Stimulated activated CD4-positive, alpha-beta T cell treated with anti-CD3 and anti-CD28 coated beads, Interleukin-2, amount 100 ng/mL, for 4 hours (primary cell): ENCODE data around the gene MTM1.

Source experiments
- DNase-seq: peaks from one replicate; pipeline ENCODE4 v3.0.0-alpha.2; 2020; ENCODE audit warnings: low read depth

Gene MTM1

DNA sequence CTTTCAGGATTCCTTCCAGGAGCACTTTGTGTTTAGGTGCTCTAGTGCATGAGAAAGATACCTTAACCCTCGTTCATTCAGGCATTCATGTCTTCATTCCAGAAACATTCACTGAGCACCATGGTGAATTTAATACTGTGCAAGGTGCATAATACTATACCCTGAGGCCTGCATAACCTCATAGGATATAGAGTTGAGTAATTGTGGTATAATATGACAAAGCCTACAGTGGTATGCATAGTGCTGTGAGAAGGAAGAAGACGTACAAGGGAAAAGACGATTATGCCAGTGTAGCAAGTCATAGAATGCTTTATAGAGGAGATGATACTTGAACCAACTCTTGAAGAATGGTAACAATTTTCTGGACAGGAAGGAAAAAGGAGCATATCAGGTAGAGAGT, 34.3 kb downstream of the MTM1 start:
- no peak for DNase-seq

DNA sequence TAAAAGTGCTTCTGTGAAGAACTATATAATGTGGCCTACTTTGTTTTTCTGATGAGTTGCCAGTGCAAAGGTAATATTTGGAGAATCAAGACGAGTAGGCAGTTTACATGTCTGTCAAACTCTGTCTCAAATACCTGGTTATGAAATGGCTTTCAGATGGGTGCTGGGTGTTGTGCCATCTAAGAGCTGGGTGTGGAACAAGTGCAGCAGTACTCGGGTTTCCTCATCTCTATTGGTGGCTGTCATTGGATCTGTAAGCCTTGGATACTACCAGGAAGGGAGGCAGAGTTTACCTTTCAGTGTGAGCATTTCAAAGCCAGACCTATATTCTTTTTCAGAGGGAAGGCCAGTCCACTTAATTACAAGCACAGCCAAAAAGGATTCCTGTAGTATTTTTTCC, 37.2 kb downstream of the MTM1 start:
- DNase-seq, result no peak

DNA sequence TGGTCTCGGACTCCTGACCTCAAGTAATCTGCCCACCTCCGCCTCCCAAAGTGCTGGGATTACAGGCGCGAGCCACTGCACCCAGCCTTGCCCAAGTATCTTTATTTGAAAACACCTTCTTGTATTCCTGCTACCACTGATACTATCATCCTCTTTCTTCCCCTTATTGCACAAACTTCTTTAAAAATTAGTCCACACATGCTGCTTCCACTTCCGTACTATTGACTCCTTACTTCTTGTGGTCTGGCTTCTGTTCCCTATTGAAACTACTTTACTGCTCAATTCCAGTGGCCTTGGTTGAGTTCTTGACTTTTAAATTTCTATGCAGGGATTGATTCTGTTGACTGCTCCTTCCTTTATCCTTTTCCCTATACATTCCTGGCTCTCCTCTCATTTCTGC, 38.8 kb downstream of the MTM1 start:
- DNase-seq, result no peak

DNA sequence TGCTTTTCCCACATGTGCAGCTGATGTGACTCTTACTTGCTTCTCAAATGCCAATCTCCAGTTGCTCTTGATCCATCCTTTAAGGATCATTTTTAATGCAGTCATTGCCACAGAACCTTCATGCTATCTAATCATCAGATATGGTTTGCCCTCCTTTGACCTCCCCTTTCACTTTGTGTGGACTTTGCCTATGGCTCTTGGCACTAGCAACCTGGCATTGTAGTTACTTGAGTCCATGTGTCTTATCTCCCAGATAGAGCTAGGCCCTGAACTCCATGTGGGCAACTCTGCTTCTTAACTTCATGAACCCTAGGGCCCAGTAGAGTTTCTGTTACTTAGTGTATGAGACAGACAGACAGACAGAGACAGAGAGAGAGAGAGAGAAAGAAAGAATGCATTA, 41.6 kb downstream of the MTM1 start:
- no peak for DNase-seq

DNA sequence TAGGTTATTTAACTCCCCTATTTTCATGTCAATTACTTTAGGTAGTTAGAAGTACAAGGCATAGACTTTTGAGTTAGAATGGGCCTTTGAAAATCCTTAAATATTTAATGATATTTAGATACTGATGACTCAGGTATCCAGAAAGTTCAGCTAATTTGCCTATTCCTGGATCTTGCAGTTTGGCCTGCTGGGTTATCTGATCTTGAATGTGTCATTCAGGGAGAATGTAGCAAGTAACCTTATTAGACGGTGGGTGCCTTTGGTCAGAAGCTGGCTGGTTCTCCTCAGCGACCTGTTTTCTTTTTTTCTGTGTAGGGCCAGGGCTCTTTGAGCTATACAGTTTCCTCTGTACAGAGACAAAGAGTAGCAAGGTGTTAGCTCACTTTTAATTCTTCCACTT, 42.0 kb downstream of the MTM1 start:
- no peak for DNase-seq

DNA sequence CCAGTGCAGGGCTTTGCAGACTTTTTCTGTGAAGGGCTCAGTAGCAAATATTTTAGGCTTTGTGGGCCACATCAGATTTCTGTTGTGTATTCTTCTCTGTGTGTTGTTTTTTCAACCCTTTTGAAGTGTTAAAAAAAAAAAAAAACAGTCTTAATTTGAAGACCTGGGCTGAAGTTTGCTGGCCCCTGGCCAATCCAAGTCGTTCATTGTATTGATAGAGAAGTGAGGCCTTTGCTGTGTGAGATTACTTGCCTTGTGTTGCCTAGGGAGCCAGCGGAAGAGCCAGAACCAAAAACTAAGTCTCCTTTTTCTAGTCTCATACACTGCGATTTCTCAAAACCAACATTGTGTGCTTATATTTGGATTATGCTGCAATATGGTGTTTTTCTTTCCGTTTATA, 46.9 kb downstream of the MTM1 start:
- no peak for DNase-seq

DNA sequence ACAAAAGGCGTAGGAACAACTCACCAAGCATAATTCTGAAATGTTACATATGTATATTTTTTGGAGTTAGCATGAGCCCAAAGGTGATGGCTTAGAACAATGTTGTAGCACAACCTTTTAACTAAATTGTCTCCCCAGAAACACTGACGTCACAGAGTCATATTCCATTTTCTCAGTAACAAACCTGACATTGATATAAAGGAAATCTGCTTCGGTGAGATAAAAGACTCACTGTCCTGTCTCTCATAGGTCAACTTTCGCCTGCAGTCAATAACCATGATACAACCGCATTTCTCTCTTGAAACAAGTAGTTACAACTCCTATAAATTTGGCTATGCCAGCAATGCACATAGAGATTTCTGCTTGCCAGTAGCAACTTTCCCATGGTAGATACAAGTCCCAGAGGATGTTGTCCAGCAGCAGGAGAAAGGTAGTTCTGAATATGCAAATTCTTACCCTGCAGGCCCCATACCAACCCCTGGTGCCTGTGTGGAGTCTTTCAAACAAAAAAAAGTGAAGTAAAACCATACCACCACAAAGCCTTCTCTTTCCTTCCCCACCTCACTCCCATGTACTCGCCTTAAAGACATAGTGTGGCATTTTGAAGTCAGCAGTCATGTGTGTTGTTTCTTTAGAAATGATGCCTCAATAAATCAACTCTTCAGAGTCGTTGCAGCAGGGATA, 47.9 kb downstream of the MTM1 start:
- DNase-seq, result no peak

DNA sequence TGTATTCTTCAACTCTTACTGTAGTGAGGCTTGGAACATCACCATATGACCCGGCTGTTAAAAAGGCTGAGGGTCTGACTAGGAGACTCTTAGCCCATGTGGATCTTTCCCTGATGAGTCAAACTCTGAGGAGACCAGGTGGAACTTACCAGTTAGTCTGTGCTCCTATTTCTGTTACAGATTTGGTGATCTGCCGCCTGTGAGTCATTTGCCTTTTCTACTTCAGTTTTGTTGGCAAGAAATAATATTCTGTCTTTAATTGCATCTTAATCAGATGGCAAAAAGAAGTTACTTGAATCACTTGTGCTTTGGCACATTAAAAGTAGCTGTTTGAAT, 48.4 kb downstream of the MTM1 start:
- DNase-seq, result no peak

DNA sequence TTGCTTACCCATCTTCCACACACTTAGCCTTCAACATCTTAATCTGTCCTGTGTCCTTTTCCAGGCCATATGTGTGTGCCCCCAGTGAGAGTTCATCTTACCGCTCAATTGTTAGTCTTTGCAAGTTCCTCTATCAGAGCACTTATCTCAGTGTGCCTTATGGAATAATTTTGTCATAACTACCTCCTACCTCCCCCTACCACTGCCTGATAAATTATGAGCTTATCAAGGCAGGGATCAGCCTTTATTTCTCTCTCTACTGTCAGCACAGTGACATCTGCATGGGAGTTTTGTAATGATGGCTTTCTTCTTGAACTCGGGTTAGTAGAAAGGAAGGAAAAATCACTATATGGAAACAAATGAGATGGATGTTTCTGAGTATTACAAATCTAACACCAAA, 53.2 kb downstream of the MTM1 start:
- no peak for DNase-seq

DNA sequence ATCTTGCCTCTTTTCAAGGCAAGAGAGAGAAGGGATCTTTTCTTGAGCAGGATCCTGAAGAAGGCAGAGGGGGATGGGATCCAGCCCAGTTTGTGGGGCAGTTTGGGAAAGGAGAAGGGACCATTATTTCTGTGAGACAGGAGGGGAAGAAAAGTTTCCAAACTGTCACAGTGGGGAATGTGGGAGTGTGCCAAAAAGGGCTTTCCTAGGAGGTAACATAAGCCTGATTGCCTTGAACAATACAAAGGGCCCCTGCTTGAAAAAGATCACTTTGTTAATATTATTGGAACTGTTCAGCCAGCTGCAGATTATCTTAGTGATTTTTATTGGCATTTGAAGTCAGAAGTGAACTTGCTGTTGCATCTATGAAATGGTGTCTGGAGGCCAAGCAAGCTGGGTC, 55.2 kb downstream of the MTM1 start:
- no peak for DNase-seq

DNA sequence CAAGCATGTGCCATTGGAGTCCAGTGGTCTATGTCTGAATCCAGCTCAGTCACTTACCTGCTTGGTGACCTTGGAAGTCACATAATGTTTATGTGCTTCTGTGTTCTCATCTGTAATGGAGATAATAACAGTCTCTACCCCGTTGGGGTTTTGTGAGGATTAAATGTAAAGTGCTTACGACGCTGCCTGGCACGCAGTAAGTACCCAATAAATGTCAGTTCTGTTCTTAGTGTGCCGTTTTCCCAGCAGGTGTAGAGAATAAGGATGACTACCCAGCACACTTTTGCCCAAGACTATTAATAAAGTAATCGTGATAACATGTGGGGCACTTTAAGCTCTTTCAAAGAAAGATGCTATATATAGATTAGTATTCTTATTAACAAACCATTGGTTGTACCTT, 56.7 kb downstream of the MTM1 start:
- DNase-seq, result no peak

DNA sequence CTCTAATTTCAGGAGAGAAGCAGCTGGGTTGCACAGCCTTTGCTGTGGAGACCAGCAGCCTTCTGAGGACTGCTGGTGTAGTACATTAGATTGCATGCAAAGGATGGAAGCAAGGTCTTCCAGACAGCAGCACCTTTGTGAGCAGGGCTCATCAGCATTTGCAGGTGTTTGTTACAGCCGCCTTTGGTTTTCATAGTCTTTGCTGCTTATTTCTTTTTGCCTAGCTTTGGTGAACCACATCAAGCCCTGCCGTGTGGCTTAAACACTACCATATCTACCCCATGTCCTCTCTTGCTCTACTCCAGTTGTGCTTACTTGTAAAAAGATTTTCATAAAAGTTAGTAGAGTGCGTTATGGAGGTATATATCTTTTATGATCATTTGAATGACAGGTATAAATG, 57.5 kb downstream of the MTM1 start:
- DNase-seq, result no peak

DNA sequence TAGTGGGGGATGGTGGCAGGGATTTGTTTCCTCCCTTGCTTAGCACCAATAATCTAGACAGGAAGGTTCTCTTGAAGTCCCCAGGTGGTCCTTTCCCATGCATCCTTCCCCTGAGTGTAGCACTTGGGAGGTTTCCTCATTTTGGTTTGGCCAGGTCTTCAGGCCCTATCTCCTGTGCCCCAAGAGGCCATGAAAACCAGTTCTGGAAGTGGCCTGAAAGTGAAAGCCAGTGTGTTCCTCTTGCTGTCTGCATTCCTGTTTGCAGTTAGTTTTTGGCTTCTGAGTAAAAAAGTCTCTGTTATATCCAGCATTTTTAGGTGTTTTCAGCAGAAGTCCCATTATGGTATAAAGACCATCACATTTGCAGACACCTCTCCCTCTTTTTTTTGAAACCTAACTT, 59.5 kb downstream of the MTM1 start:
- DNase-seq, result no peak

DNA sequence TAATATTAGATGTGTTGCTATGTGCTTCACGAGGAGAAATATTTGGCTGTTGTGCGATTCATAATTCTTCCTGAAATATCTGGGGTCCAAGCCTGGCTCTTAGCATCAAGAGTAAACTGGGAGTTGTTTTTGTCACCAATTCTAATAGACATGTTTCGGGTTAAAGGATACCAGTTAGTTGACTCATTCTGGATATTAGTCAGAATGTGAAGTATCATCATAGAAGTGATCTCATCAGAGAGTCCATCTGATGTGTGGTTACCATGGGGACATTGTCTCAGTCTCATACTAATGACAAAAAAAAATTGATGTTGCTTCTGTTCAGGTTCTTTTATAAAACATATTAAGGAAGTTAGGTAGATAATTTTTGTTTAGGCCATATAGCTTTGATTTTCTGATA, 67.5 kb downstream of the MTM1 start:
- no peak for DNase-seq

DNA sequence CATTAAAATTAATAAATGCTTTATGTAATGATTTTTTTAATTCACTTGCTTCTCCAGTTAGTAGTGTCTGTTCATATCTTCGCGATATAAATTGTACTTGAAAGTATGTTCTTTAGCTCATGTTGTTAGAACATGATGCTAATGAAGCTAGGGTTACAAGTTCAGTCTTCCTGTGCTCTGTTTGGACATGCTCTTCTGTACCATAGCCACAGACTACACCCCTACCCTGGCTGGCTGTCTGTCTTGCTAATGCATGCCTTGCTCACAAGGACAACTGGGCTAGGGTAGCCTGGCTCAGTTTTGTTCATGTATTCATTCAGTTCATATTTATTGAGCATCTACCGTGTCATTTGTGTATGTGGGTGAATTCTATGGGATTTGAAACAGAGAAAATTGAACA, 74.0 kb downstream of the MTM1 start:
- no peak for DNase-seq

DNA sequence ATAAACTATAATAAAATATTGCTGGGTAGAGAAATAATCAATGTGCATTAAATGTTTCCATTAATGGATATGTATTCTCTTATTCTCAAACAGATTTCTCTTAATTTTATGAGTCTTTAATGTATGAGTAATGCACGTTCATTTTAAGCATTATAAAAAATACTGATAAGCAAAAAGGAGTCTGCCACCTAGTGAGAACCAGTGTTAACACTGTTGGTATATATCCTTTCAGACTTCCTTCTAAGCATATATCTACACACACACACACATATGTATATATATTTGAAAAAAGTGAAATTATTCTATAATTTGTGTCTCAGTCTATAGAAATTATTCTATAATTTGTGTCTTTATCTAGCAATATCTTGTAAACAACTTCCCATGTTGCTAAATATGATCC, 74.8 kb downstream of the MTM1 start:
- DNase-seq, result no peak

DNA sequence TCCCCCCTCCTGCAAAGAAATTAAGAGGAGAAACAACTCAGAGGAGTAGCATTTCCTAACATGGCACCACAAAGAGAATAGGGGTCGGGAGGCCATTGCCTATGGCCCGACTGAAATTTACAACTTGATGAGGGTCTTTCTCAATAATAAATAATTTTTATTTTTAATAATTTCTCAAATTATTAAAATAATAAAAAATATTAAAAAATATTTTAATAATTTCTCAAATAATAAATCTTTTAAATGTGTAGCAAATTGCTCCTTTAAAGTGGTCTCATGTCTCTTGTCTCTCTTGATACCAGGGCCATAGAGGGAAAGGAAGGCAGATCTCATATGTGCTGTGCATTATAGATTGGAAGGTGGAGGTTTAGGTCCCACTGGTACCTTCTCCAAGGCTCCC, 75.5 kb downstream of the MTM1 start:
- DNase-seq, result no peak

DNA sequence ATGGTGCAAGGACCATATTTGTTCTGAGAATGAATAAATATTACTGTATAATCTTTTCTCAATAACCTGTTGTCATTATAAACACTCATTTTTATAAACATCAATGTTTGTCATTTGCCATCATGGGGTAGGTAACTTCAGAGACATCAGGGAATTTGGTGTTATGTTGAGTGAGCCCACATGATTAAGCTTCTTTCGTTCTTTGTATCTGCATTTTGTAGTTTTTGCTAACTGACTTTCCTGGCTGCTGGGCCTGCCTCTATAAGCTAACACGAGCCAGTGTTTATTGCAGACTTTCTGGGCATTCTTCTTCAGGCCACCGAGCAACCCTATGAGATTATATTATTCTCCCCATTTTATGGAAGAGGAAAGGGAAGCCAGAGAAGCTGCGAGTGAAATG, 76.0 kb downstream of the MTM1 start:
- DNase-seq, result no peak

DNA sequence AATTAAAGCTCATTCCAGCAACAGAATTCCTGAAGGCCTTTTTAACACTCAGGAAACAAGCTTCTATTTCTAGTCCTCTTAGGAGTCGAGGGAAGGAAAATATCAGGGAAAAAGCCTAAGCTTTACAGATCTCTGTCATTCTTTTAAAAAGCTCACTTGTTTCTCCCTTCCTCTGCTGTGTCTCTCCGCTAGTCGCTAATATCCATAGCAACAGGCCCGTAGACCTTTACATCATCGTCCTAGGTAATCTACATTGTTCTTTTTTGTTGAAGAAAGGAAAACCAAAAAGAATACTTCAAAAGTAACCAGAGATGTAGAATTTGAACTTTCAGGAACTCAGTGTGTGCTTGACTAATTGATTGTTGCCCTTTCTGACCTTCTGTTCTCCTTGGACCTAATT, 78.9 kb downstream of the MTM1 start:
- no peak for DNase-seq

DNA sequence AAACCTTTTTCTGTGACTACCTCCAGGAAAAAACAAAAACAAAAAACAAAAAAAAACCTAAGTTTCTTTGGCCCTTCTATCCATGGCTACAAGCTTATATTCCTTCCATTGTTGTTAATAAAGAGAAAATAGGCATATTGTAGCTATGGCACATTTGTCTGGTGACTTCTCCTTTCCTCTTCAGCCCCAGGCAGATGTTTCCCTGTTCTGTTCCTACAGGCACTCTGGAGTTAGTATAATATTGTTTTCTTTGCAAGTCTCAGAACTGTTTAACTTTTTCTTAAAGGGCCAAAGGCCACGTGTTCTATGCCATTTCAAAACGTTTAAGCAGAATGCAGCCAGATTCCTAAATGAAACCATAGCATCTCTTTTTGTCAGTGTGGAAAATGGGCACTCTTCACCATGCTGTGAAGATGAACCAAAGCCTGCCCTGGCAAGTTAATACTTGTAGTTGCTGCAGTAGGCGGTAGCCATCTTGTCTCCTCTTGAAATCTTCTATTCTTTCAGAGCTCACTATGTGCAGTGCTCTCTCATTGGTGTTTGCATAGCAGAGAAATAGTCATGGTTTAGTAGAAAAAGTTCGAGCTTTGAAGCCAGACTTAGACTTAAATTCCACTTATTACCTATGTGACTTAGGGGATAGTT, 80.0 kb downstream of the MTM1 start:
- DNase-seq, result no peak

DNA sequence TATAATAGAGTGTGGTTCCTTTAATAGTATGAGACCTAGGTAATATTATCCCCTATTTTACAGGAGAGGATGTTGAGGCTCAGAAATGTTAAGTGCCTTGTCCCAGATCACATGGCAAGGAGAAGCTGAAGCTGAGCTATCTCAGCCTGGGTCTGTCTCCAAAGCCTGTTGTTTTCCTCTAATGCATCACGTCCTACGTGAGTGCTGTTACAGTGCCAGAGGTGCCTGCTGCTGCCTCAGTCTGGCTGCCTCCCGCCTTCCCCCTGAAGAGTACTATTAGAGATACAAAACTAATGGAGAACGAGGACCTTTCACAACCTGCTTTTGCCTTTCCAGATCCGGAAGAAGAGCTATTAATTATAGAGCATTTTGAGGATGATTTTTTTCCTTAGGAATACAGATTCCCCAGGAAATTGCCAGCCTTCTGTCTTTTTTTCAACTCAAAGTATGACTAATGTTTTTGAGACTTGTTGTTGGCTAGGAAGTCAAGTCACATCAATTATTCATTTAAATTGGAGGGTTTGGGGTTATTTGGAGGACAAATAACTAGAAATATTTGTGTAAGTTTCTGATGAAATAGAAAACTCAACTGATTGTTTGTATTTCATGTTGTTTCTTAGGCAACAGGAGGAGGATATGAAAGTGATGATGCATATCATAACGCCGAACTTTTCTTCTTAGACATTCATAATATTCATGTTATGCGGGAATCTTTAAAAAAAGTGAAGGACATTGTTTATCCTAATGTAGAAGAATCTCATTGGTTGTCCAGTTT, 80.9 kb downstream of the MTM1 start:
- no peak for DNase-seq

DNA sequence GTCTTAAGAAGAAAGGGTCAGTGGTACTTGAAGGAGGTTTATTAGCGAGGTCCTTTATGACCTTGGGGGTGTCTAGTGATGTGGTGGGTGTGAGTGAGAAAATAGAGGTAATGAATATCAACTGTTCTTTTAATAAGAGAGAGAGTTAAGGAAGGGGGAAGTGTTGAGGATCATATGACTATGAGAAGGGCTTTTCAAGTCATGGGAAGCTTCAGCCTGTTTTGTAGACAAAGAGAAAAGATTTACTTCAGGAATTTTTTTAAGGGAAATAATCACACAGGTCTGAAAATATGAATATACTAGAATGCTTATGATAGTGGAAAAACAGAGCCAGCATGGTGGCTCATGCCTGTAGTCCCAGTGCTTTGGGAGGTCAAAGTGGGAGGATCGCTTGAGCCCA, 83.5 kb downstream of the MTM1 start:
- no peak for DNase-seq

DNA sequence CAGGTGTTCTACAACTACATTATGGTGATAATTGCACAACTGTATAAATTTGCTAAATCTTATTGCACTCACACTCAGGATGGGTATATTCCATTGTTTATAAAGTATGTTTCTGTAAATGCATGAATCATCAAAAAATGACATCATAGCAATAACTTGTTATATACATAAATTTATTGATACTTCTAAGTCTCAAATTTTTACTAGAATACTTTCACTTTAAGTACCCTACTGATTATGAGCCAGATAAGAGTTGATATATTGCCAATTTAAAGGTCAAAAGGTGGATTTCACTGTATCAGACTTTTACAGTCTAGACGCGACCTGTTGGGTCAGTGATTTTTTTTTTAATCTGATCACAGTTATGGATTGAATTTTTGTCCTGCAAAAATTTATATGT, 87.4 kb downstream of the MTM1 start:
- DNase-seq, result no peak

DNA sequence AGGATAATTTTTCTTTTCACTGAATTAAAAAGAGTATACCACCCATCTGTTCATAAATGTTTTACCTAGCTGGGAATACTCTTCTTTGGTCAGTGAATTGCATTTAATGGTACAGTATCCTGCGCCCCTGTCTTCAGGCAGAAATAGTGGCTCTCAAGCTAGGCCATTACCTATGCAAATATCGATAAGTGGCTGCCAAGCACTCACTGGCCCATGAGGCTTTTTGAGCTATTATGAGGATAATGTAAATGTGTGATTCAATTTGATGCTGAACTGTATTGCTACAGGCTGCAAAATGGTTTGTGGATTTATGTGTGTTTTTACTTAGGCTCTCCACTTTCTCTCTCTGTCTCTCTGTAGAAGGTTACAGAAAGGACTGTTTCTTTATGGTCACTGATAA, 94.7 kb downstream of the MTM1 start:
- no peak for DNase-seq
